Parathyroid adenoma (tissue), 2 donors: ENCODE data around the gene MYH7B.

Experiments
- H2AFZ ChIP-seq: fragments of 300-600 bp; sonication (generic); one replicate; pipeline ENCODE4 v1.7.0; 2017; ENCODE audit warnings: antibody characterized with exemption, mild to moderate bottlenecking
- H3K27ac ChIP-seq: fragments of 300-600 bp; sonication (generic); one replicate; pipeline ENCODE4 v1.7.0; 2017
- H3K27me3 ChIP-seq: fragments of 300-600 bp; sonication (generic); one replicate; pipeline ENCODE4 v1.7.0; 2017; ENCODE audit warnings: low read length; ENCODE audit not compliant: control insufficient read depth, insufficient read depth
- H3K36me3 ChIP-seq: fragments of 300-600 bp; sonication (generic); one replicate; pipeline ENCODE4 v1.7.0; 2017; ENCODE audit warnings: low read length; ENCODE audit not compliant: control insufficient read depth, insufficient read depth
- H3K4me1 ChIP-seq: fragments of 300-600 bp; sonication (generic); one replicate; pipeline ENCODE4 v1.7.0; 2017; ENCODE audit warnings: control low read depth
- H3K4me2 ChIP-seq: fragments of 300-600 bp; sonication (generic); one replicate; pipeline ENCODE4 v1.7.0; 2017; ENCODE audit warnings: low read length
- H3K4me3 ChIP-seq: fragments of 300-600 bp; sonication (generic); one replicate; pipeline ENCODE4 v1.7.0; 2017; ENCODE audit warnings: low read depth, low read length
- H3K79me2 ChIP-seq: fragments of 300-600 bp; sonication (generic); one replicate; pipeline ENCODE4 v1.7.0; 2017; ENCODE audit warnings: control low read depth
- H3K9ac ChIP-seq: fragments of 300-600 bp; sonication (generic); one replicate; pipeline ENCODE4 v1.7.0; 2017; ENCODE audit warnings: mild to moderate bottlenecking
- H3K9me3 ChIP-seq: fragments of 300-600 bp; sonication (generic); one replicate; pipeline ENCODE4 v1.7.0; 2017; ENCODE audit warnings: low read length; ENCODE audit not compliant: control insufficient read depth
- TF ChIP-seq, protein P1 (sequence below): fragments of 300-600 bp; sonication (generic); IDR thresholded peaks from one replicate; pipeline ENCODE4 v1.7.0; 2017; ENCODE audit warnings: antibody characterized with exemption, mild to moderate bottlenecking
- donor health status: primary hyperparathyroidism.

The MYH7B gene

DNA sequence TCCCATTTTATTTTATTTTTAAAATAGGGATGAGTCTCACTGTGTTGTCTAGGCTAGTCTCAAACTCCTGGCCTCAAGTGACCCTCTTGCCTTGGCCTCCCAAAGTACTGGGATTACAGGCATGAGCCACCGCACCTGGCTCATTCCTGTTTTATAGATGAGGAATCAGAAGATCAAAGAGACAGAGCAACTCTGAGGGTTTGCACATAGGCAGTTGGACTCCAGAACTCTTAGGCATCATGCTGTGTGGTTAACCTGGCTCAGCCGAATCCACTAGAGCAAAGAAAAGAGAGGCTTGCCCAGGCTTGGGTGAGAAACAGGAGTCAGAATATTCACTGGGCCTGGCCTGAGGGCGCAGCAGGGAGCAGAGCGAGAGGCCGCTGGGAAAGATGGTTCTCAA, 9.4 kb downstream of the MYH7B start:
- Histone ChIP-seq H3K27ac (no peak overlapping the region), H2AFZ (no peak overlapping the region), H3K9ac (no peak overlapping the region), H3K36me3 (no peaks in the 10 kb centered on the region), H3K9me3 (no peaks in the 10 kb centered on the region), H3K79me2 (no peaks in the 10 kb centered on the region), H3K4me3 (no peak overlapping the region), H3K4me2 (no peak overlapping the region), H3K4me1 (peaks cover 4% of the 10 kb centered on the region), H3K27me3 (no peaks in the 10 kb centered on the region)
- TF ChIP-seq, protein P1, sequence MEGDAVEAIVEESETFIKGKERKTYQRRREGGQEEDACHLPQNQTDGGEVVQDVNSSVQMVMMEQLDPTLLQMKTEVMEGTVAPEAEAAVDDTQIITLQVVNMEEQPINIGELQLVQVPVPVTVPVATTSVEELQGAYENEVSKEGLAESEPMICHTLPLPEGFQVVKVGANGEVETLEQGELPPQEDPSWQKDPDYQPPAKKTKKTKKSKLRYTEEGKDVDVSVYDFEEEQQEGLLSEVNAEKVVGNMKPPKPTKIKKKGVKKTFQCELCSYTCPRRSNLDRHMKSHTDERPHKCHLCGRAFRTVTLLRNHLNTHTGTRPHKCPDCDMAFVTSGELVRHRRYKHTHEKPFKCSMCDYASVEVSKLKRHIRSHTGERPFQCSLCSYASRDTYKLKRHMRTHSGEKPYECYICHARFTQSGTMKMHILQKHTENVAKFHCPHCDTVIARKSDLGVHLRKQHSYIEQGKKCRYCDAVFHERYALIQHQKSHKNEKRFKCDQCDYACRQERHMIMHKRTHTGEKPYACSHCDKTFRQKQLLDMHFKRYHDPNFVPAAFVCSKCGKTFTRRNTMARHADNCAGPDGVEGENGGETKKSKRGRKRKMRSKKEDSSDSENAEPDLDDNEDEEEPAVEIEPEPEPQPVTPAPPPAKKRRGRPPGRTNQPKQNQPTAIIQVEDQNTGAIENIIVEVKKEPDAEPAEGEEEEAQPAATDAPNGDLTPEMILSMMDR, result no peak

DNA sequence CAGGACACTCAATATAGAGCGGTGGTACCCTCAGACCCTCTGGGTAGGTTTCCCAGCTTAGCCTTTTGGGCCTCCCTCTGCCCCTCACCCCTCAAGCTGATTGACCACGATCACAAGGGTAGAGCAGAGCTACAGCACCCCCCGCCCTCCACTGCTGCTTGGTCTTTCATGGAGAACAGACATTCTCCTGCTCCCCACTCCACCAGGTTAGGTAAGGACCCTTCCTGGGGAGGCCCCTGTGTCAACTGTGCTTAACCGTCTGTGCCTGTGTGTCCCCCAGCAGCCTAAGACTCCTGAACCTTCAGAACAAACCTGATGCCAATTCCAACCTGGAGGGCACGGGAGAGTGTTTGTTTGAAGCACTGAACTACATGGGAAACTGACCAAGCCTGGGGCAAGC, 11.8 kb downstream of the MYH7B start:
- Histone ChIP-seq H3K4me2 (no peak overlapping the region), H2AFZ (no peak overlapping the region), H3K9me3 (no peaks in the 10 kb centered on the region), H3K4me3 (no peak overlapping the region), H3K27me3 (no peaks in the 10 kb centered on the region), H3K27ac (no peak overlapping the region), H3K9ac (no peak overlapping the region), H3K4me1 (peaks cover 4% of the 10 kb centered on the region), H3K79me2 (no peaks in the 10 kb centered on the region), H3K36me3 (no peaks in the 10 kb centered on the region)
- TF ChIP-seq, protein P1, result no peak

DNA sequence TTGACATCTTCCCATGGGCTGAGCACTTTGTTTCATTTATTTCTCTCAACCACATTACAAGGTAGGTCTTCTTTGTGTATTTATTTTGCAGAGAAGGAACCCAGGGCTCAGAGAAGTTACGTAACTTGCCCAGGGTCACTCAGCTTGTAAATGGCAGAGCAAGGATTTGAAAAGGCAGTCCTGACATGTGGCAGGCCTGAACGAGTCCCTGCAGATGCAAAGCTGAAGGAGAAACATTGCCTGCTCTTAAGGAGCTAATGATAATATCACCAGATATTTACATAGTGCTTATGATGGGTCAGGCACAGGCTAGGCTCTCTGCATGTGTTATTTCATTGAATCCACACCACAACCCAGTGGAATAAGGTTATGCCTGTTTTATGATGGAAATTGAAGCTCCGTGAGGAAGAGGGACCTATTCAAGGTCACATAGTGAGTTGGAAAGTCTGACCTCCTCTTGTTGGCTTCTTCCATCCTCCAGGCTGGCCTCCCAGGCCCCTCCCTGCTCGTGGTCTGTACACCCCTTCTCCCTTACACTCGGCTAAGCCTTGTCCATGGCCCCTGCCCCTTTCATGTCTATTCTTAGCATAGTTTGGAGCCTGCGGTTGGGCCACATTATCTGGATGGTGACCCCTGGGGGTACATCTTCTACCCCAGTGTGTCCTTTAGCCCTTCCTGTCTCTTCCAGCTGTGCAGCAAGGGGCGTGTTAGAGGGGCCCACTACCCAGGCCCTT, 12.5 kb downstream of the MYH7B start:
- no peaks in the 10 kb centered on the region for H3K79me2 ChIP-seq
- H2AFZ ChIP-seq, result no peak overlapping the region
- no peaks in the 10 kb centered on the region for H3K27me3 ChIP-seq
- no peak overlapping the region for H3K27ac ChIP-seq
- peaks cover 4% of the 10 kb centered on the region for H3K4me1 ChIP-seq
- H3K4me2 ChIP-seq, result no peak overlapping the region
- H3K36me3 ChIP-seq, result no peaks in the 10 kb centered on the region
- H3K9me3 ChIP-seq, result no peaks in the 10 kb centered on the region
- TF ChIP-seq, protein P1, result no peak
- H3K4me3 ChIP-seq, result no peak overlapping the region
- H3K9ac ChIP-seq, result no peak overlapping the region

- H3K4me2 ChIP-seq, result no peak overlapping the region
- no peaks in the 10 kb centered on the region for H3K79me2 ChIP-seq
- no peaks in the 10 kb centered on the region for H3K27me3 ChIP-seq
- TF ChIP-seq, protein P1, result no peak
- H3K9ac ChIP-seq, result no peak overlapping the region
- no peaks in the 10 kb centered on the region for H3K9me3 ChIP-seq
- no peaks in the 10 kb centered on the region for H3K36me3 ChIP-seq
- no peak overlapping the region for H3K4me3 ChIP-seq
- no peak overlapping the region for H2AFZ ChIP-seq
- no peak overlapping the region for H3K27ac ChIP-seq
- H3K4me1 ChIP-seq, result no peaks in the 10 kb centered on the region
These were observed 14.6 kb downstream of the MYH7B start for GRCh38 chr20:34970193-34970840.
